Kidney tubule cell (primary cell): ENCODE data around the gene MPRIP.
A peak's percentile ranks its signal among the peaks of the same experiment; 100 is the strongest.

Experiments
- DNase-seq: peaks from one replicate; pipeline ENCODE4 v3.0.0-alpha.2; 2018; ENCODE audit warnings: low spot score

MPRIP gene

DNA sequence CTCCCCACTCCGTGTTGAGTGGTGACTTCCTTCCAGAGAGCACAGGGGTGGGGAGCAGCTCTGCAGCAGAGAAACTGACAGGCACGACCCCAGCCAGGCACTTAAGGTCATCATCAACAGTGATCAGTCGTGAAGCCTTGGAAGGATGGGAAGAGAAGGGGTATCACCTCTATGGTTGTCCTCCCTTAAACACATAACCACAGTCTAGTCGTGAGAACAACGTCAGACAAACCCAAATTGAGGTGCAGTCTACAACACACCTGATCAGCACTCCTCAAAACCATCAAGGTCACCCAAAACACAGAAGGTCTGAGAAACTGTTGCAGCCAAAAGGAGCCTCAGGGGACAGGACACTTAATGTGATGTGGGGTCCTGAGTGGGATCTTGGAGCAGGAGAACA lies 68.3 kb downstream of the MPRIP start:
- no peak for DNase-seq

DNA sequence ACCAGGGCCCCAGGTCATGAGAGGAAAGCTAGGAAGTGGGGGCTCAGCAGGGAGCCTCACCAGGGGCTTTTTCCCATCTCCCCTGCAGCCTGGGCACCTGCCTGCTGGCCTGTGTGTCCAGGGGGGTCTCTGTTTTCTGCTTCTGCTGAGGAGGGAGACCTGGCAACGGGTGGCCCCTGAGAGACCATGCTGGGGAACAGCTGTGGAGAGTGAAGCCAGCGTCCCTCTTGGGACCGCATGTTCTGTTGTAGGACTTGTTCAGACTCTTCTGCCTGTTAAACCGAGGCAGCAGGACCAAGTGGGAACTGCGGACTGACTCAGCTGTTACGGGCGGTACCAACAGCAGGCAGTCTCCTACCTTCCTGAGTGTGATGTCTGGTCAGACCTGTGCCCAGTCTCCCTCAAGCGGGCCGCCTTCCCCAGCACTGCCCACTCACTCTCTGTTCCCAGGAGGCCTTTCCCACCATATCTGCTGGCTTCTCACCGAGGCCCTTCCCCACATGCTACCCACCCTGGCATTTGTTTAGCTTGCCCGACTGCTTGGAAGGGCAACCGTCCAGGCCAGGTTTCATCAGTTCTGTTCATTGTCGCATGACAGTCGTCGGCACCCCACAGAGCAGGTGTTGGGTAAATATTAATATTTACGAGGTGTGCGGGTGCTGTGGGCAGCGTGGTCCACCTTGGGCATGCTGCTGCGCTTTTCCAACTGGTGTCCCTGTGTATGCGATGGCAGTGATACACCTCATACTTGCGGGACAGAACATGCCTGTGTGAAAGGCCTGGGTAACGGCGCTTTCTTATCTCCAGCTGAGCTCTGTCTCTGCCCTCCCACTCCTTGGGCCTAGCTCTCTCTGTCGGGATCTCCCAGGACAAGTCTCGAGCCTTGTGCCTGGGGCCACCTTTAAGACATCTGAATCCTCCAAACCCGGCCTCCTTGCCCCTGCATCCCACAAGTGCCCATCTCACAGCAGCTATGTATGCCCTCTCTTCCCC lies 69.4 kb downstream of the MPRIP start:
- no peak for DNase-seq

DNA sequence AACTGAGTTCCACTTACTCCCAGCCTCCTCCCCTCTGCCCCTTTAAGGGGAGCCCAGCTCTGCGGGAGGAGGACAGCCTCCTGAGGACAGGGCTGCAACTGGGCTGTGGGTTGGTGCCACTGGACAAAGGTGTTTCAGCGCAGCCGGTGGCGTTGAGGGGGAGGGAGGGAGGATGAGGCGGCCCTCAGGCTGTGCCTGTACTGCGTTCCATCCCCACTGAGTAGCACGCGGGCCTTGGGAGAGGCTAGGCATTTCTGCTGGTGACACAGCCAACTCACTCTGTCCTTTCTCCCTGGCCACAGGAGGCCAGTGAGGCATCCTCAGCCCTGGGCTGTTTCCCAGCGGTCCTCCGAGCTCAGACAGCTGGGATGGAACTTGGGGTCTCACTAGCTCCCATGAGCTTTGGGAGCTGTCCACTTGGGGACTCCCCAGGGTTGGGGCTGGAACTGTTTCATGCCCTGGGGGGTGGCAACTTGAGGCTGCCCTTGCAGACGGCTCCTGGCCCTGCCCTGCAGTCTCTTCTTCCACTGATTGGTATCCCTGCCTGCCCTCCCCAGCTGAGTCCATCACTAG lies 70.5 kb downstream of the MPRIP start:
- no peak for DNase-seq

DNA sequence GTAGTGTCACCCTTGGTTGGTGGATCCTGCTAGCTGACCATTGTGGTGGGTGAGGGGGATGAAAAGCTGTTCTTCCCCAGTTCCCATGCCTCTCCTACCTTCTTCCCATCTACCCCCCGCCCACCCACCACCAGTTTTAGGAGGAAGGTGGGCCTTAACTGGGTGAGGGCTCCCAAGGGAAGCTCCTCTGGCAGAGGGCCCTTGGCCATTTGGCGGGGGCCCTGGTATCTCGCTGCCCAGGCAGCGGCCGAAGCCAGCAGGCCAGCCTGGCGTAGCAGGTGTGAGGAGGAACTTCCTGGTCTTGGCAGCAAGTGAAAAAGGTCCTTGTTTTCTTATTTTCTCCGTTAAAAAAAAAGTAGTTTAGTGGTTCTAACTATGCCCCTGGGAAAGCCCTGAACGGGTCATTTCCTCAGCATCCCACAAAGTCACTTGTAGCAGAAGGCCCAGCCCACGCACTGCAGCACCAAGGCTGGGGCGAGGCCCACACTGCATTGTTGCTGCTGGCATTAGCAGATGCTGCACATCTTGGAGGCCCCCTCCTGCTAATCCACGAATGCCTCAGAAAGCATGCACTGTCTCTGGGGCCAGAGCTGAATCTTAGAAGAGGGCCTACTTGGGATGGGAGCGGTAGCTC lies 72.5 kb downstream of the MPRIP start:
- DNase-seq, result no peak

DNA sequence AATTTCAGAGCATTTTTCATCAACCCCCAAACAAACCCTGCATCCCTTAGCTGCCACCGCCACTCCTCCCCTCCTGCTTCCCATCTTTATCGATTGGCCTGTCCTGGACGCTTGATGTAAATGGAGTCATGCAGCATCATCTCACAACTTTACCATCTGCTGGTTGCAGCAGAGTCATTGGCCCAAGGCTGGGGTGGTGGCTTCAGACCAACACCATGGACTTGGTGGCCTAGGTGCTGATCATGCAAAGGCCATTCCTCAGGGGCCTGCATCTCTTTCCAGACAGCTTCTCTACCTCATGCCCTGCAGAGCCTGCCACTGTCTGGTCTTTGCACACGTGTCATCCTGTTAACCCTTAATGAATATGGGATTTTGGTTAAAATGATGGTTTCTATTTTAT lies 73.4 kb downstream of the MPRIP start:
- no peak for DNase-seq

DNA sequence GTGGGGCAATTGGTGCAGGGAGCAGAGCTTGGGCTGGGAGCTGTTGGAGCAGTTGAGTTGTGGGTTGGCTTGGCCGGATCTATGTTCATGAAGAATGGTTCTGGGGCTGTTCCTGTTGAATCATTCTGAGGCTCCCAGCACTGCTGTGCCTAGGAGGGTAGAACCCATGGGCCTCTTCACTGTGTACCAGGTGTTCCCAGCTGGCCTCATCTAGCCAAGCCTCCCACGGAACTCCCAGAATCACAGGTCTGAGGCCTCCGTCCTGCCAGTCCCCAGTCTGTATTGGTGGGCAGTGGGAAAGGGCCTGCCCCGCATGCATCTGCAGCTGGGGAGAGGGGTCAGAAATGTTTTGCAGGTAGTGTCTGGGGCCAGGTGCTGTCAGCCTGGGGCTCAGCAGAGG lies 74.1 kb downstream of the MPRIP start:
- DNase-seq, result no peak

DNA sequence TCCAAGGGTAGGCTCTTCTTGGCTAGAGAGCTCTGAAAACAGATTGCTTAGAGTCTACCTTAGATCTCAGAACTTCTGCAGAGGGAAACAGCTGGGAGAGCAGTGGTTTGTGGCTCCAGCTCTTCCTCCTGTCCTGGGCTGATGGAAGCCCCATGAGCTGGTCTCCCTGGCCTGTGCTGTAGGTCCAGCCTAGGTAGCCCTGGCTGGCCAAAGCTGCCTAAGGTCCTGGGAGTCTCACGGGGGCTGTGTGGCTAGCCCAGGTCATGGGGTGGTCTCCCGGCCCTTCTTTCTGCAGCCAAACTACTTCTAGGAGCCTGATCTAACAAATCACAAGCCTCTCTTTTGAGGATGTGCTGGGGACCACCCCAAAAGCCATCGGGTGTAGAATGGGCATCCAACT lies 75.7 kb downstream of the MPRIP start:
- DNase-seq, result no peak

DNA sequence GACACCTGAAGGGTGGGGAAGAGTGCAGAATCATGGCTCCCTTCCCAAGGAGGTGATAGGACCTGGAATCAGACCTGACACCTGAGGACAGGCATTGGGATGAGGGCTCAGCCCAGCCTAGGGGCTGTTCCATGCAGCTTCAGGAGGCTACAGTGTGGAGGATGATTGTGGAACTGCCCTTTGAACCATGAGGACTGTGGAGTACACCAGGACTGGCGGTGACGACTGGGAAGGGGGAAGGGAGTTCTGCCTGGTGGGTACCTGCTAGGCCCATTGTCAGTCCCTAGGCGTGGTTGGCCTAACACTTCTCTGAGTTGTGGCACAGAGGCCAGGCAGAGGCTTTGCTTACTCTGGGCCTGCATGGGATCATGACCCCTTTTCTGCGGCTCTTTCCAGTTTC lies 76.1 kb downstream of the MPRIP start:
- no peak for DNase-seq

DNA sequence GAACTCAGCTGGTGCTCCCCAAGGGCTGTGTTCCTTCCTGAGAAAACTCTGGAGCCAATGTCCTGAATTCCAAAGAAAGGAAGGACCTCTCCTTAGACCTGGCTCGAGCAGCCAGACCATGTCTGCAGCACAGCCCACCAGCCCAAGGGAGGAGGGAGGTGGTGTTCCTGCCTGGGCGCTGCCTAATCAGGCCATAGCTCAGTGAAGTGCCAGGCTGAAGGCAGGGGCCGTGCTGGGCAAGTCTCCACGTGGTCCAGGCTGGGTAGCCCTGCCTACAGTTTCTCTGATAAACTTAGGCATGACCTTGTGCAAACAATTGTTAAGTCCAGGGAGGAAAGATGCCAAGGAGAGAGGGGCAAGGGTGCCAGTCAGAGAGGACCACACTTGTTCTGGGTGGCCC lies 76.8 kb downstream of the MPRIP start:
- no peak for DNase-seq

DNA sequence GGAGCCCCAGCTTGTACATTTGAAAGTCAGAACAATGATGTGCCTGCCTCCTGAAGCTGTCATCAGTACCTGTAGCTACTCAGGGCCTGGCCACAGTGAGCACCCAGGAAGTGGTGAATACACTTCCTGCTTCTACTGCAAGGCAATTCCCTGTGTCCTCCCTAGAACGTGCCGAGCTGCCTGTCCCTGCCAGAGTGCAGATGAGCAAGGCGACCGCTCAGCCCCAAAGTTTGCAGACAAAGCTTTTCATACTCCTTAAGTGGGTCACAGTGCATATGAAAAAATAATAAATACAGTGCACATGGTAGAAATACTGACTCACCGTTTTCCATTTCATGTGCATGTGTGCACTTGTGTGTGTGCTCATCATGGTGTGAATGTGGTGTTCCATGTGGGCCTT lies 77.3 kb downstream of the MPRIP start:
- DNase-seq, result peak; percentile 75

DNA sequence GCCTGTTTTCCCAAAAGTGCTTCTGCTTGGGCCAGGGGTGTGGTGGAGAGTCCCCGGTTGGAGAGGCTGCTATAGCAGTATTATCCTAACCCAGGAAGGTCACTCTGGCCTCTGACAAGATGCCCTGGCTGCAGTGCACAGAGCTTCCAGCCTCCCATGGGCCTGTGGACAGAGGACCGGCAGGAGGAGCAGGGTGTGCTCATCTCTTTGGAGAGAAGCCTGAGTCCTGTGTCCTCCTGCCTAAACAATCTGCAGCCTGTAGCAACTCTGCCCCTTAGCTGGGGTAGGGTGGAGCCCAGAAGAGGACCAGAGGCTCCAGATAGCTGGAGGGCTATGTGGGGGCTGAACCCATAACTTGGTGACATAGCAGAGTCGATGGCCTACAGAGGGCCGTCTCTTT lies 78.0 kb downstream of the MPRIP start:
- DNase-seq, result no peak

DNA sequence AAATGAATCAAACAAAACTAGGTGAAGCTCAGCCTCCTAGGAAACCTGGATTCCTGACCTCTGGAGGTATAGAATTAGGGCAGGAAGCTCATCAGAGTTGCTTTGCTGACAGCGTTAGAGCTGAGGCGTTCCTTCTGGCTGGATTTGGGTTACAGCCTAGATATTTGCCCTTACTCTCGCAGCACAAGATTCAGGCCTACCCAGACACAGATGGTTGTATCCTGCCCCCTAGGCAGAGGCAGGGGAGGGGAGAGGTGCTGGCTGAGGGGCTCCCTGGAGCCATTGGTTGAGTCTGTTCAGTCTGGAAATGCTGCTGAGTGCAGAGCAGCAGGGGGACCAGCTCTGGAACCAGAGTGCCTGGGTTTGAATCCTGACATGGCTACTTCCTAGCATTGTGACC lies 78.4 kb downstream of the MPRIP start:
- no peak for DNase-seq

DNA sequence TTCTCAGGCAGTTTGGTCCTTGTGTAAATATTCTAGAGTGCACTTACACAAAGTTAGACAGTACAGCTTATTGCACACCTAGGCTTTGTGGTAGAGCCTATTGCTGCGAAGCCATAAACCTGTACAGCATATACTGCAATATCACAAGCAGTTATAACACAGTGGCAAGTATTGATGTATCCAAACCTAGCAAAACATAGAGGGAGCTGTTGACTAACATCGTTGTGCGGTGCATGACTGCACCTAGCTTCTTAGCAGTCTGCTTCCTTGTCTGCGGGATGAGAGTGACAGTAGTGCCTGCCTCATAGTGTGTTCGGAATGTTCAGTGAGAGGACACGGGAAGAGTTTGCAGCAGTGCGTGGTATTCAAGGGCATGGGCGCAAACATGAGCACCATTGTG lies 78.9 kb downstream of the MPRIP start:
- DNase-seq, result peak; percentile 67

DNA sequence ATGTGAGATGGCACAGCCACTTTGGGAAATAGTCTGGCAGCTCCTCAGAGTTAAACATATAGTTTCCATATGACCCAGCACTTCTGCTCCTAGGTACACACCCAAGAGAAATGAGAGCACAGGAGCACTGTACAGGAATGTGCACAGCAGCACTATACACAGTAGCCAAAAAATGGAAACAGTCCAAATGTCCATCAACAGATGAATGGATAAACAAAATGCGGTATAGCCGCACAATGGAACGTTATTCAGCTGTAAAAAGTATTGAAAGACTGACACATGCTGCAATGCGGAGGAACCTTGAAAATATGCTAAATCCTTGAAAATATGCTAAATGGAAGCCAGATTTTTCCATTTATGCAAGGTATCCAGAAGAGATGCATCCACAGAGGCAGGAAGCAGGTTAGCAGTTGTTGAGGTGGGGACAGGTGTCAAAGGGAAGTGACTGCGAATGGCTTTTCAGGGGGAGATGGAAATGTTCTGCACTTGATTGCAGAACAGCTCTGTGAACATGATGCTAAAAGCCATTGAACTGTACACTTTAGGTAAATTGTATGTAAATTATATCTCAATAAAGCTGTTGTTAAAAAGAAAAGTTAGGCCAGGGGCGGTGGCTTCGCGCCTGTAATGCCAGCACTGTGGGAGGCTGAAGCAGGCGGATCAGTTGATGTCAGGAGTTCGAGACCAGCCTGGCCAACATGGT lies 80.7 kb downstream of the MPRIP start:
- DNase-seq, result no peak

DNA sequence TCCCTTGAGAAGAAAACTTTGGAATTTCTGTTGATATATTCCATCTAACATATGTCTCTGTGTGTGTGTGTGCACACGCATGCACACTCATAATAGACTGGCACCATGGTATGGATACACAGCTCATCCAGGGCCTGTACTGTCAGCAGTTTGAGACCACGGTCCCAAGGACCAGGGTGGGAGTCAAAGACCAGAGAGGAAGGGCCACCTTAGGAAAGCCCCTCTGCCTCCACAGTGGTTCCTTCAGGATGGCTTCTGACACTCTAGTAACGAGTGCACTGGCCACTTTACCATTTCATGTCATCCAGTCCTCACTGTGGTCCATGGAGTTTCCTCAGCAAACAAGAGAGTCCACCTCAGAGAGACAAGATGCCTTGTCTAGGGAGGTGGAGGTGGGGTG lies 82.1 kb downstream of the MPRIP start:
- no peak for DNase-seq

DNA sequence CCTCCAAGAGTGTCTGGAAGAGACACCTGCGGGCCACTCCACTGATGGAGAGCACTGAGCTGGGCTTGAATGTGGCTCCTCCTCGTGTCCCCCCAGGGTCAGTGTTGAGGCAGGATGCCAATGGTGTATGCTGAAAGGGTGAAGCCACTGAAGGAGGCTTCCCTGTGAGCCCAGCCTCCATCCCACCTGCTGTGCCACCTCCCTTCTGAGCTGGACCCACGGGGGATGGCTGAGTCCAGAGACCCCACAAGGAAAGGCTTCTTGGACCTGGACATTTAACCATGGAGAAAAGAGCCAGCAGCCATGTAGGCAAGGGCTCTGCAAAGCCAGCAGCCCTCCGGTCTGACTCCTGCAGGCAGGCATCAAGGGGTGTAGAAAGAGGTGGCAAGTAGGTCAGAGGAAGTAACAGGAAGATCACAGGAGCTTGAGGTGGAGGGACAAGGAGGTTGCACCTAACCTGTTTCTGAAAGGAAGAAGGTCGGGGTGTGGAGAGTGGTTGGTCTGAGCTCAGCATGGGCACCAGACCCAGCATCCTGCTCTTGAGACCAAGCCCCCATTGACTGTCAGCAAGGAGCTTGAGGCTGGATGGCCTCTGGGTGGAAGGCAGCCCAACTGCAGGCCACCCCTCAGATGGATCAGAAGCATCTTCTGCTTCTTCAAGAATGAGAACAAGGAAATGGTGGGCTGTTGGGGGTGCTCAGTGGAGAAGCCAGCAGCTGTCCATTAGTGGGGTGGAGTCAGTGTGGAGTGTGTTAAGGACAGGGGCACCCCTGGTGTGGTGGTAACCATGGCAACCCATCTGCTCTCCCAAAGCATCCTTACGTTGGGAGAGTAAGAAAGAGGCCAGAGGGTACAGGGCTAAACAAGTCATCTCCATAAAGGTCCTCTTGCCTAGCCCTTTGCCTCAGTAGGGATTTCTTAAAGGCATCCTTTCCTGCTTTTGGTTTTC lies 83.2 kb downstream of the MPRIP start:
- no peak for DNase-seq

DNA sequence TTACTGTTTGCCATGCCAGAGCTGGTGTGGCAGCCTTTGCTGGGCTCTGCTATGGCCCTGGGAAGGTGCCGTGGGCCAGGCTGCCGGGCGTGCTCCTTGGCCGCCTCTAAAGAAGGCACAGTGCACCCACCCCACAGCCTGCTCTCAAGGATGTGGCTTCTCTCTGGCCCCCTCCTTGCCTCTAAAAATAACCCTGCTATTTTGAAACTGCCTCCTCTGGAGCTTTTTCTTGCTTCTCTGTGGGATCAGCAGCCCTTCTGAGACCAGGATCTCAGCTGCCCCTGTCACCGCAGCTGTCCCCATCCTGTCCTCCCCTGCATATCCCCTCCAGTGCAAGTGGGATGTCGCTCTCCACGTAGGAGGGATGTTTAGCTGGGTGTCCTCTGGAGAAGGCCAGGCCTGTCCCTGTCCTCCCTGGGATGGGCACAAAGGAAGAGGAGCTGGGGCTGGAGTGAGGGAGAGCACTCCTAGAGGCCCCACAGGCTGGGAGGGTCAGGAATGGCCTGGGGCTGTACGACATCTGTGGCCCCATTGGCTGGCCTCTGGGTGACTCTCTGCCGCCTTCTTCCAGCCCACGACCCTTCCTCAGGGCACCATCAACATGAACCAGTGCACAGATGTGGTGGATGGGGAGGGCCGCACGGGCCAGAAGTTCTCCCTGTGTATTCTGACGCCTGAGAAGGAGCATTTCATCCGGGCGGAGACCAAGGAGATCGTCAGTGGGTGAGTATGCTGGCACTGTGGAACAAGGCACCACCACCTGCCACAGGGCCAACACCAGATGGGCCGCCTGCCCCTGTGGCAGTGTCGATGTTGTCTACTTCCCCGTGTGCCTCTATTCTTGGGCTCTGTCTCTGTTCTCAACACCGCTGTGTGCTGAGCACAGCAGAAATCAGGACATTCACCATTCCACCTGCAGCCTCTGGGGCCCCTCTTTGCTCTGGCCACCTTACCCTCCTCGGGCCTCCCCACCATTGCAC lies 84.2 kb downstream of the MPRIP start:
- no peak for DNase-seq

DNA sequence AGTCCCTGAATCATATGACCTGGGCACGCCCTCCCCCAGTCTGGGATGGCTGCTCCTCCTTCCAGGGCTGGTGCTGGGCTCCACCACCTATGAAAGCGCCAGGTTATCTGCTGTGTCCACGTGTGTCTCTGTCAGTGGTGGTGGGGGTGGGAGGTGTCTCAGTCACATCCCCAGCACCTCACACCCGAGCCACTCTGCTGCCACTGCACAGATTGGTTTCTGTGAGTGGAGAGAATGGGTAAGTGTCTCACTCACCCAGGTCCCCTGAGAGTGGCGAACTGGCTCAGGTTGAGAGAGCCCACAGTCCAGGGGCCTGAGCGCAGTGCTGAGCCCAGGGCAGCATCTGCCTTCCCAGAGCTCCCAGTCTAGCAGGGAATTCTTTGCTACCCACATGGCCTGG lies 84.9 kb downstream of the MPRIP start:
- DNase-seq, result no peak

DNA sequence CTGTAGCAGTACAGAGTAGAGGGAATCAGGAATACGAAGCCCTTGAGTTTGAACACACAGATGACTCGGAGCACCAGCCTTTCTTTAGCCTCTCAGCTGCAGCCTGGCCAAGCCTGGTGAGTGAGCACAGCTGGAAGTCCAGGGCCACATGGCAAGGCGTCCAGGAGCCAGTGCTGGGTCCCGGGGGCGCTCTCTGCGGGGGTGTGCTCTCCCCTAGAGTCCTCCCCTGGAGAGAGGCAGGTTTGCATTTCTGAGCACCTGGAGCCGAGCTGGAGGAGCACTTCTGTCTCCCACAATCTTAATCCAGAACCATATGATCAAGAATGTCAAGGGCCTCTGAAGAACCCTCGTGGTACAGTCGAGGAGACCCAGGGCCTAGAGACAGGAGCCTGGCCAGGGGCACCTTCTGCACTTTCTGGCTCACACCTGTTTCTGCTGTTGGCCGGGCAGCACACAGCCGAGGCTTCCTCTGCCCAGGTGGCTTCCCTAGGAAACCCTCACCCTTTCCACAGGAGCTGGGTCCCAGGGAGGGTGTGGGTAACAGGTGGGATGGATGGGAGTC lies 85.6 kb downstream of the MPRIP start:
- DNase-seq, result no peak
